Measurements from ENCODE around the gene PGBD1. TPM values are rescaled to one million over a fixed set of nuclear protein-coding genes. Genes with fewer than 3 reads are reported as not detected.

PGBD1 gene
- total and polyA plus RNA-seq, 2 of the 13 experiments (the other 11 are each of a cell fraction or from before 2014, with no cell fraction given): 3.6 to 6.9 TPM

DNA sequence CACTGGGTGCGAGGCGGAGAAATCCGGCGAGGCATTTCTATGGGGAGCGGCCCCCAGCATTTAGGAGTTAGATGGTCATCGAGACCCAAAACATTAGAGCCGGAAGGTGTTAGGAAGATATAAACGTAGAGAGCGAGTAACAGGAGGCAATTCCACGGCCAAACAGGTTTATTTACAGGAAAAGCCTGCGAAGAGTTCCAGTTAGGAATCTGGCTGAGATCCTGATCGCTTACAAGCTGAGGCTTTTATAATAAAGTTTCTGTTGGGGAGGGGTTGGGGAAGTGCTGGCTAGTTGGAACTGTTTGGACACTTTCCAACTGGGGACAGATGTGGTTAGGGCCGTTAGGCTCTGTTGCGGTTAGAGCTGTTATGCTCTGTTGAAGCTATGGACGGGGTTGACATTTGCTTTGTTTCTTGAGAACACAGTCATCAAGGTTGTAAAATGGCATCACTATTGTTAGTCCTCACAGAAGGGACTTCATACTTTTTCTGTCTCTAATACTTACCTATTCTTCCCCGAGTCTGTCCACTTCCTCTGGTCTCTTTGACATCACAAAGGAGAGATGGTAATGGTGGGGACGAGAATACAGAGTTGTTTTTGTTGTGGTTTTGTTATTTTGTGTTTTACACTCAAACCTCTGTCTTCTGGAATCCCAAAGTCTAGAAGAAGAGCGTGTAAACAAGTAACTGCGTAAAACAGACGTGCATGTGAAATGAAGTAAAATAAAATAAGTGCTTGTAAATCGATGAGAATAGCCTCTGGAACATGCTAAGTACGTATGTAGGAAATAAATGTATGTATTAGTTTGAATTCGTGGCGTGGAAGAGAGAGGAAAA lies 55.1 kb downstream of the PGBD1 start (continued):
- TF ChIP-seq ZNF687 (CRISPR knock-in tag; IDR thresholded peaks at IDR 0.05) (0 out of 2 replicates have a peak, but pooled peaks have one; percentile 36), ATF7-NPFF (CRISPR knock-in tag; IDR thresholded peaks at IDR 0.05; ENCODE audit: low read depth) (no peak; the same call in 1 of the 2 replicates), TOPORS (CRISPR knock-in tag; IDR thresholded peaks at IDR 0.05) (no peak), SMC3 (IDR thresholded peaks at IDR 0.05; ENCODE audit: low read length) (peak; percentile 3; the same call in 1 of the 2 replicates), ZNF781 (CRISPR knock-in tag; IDR thresholded peaks at IDR 0.05; ENCODE audit: borderline replicate concordance, not compliant biosample characterization) (peak; percentile 9), RNF219 (CRISPR knock-in tag; IDR thresholded peaks at IDR 0.05) (no peak), ZNF646 (CRISPR knock-in tag; IDR thresholded peaks at IDR 0.05) (no peak), ZNF737 (CRISPR knock-in tag; IDR thresholded peaks at IDR 0.05; ENCODE audit: borderline replicate concordance) (0 out of 2 replicates have a peak, but pooled peaks have one; percentile 37), NFIC (IDR thresholded peaks at IDR 0.05; ENCODE audit: low read length) (0 out of 2 replicates have a peak, but pooled peaks have one; percentile 18), ETV5 (CRISPR knock-in tag; IDR thresholded peaks at IDR 0.05; ENCODE audit: borderline replicate concordance) (no peak), PAF1 (CRISPR knock-in tag; IDR thresholded peaks at IDR 0.05) (no peak), ZSCAN9 (CRISPR knock-in tag; IDR thresholded peaks at IDR 0.05; ENCODE audit: borderline replicate concordance) (no peak), ZKSCAN1 (IDR thresholded peaks at IDR 0.05; ENCODE audit: low read length) (0 out of 2 replicates have a peak, but pooled peaks have one; percentile 22), HNRNPH1 (optimal IDR thresholded peaks at IDR 0.05; ENCODE audit: low read depth, low read length) (peak; percentile 5)
- TF ChIP-seq, protein P1, sequence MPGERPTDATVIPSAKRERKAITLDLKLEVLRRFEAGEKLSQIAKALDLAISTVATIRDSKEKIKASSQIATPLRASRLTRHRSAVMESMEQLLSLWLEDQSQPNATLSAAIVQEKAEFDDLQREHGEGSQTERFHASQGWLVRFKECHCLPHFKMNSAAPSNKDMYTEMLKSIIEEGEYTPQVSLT (CRISPR knock-in tag; IDR thresholded peaks at IDR 0.05; ENCODE audit: borderline replicate concordance, low read depth): 0 out of 2 replicates have a peak, but pooled peaks have one; percentile 18

All from HepG2 (cell line).